A549 (cell line): ENCODE results near the gene ANKRD1. TPM values are rescaled to one million over a fixed set of nuclear protein-coding genes. Genes with fewer than 3 reads are reported as not detected.

Source experiments
- ATAC-seq, 2 experiments: fragments of 200-7000 bp in 1 of 2; fragments of >200 bp in 1 of 2; cut with Nextera tagmentation in 1 of 2; cut with Tn5 transposase in 1 of 2; 3 replicates each; pipeline versions ENCODE4 v1.8.0 to v1.9.1; 2018 to 2020; ENCODE audit warnings: mild to moderate bottlenecking in 1 of 2, moderate library complexity in 1 of 2
- CTCF ChIA-PET: fragments of 300-600 bp; sonication (Branson Sonifier 250); formaldehyde crosslinking; extraction: SDS; loops from one replicate; lab custom pipeline; 2021; ENCODE audit warnings: antibody characterized with exemption, inconsistent platforms; lab: Yijun Ruan, JAX
- POLR2A ChIA-PET: fragments of 350-600 bp; formaldehyde crosslinking; extraction: SDS; loops from one replicate; lab custom pipeline; 2021; ENCODE audit warnings: antibody characterized with exemption, inconsistent platforms; lab: Yijun Ruan, JAX
- DNase-seq, 2 experiments: peaks; one replicate each; pipeline versions ENCODE4 v3.0.0 to v3.0.0-alpha.2; 2011 to 2016; ENCODE audit warnings: low read depth in 1 of 2, low spot score in 1 of 2
- FAIRE-seq: peaks from 2 replicates; lab custom pipeline; 2011; peaks lifted over from hg19 to GRCh38; lab: Jason Lieb, UNC
- H3K27ac ChIP-seq, 2 experiments: fragments of >200 bp; sonication (Bioruptor Twin); formaldehyde crosslinking; 3 replicates each; pipeline ENCODE4 v1.5.1; 2016 to 2017
- H3K4me1 ChIP-seq: fragments of >200 bp; sonication (Bioruptor Twin); formaldehyde crosslinking; 3 replicates; pipeline ENCODE4 v1.6.1; 2016
- H3K4me2 ChIP-seq: fragments of >200 bp; sonication (Bioruptor Twin); formaldehyde crosslinking; 3 replicates; pipeline ENCODE4 v1.6.1; 2016
- H3K4me3 ChIP-seq: fragments of >200 bp; sonication (Bioruptor Twin); formaldehyde crosslinking; 3 replicates; pipeline ENCODE4 v1.5.1; 2016
- H3K9me3 ChIP-seq: fragments of >200 bp; sonication (Bioruptor Twin); formaldehyde crosslinking; 3 replicates; pipeline ENCODE4 v1.6.1; 2016
- BCL3 ChIP-seq: fragments of >200 bp; sonication (Bioruptor Twin); formaldehyde crosslinking; IDR thresholded peaks from 3 replicates; pipeline ENCODE4 v1.6.1; 2016
- BHLHE40 ChIP-seq: IDR thresholded peaks from 2 replicates; pipeline ENCODE4 v1.6.1; 2012; ENCODE audit warnings: low read depth, low read length, inconsistent platforms
- CHD2 ChIP-seq: fragments of 150-350 bp; IDR thresholded peaks from 2 replicates; pipeline ENCODE4 v1.6.1; 2014; ENCODE audit warnings: low read length; ENCODE audit not compliant: partially characterized antibody
- EHMT2 ChIP-seq: fragments of 200-600 bp; sonication (generic); IDR thresholded peaks from 2 replicates; pipeline ENCODE4 v1.6.1; 2016; ENCODE audit warnings: antibody characterized with exemption, low read depth, mild to moderate bottlenecking, moderate library complexity
- EP300 ChIP-seq, 2 experiments: fragments of >200 bp; sonication (Bioruptor Twin); formaldehyde crosslinking; IDR thresholded peaks; 2 replicates in 1 of 2; 3 replicates in 1 of 2; pipeline ENCODE4 v1.6.1; 2016 to 2017
- ESRRA ChIP-seq: fragments of 150-350 bp; IDR thresholded peaks from 2 replicates; pipeline ENCODE4 v1.6.1; 2014; ENCODE audit warnings: mild to moderate bottlenecking, low read length, borderline replicate concordance
- FOSB ChIP-seq: fragments of 250-450 bp; sonication (Bioruptor Pico); IDR thresholded peaks from 2 replicates; pipeline ENCODE4 v1.5.0; 2020; ENCODE audit warnings: mild to moderate bottlenecking, moderate library complexity
- GATA3 ChIP-seq: IDR thresholded peaks from 2 replicates; pipeline ENCODE4 v1.6.1; 2012; ENCODE audit warnings: borderline replicate concordance
- HOXA7 ChIP-seq: fragments of 250-450 bp; sonication (Bioruptor Pico); IDR thresholded peaks from 2 replicates; pipeline ENCODE4 v1.5.0; 2020; ENCODE audit warnings: mild to moderate bottlenecking, moderate library complexity
- HOXB5 ChIP-seq: fragments of 250-450 bp; sonication (Bioruptor Pico); IDR thresholded peaks from 2 replicates; pipeline ENCODE4 v1.5.0; 2020; ENCODE audit warnings: mild to moderate bottlenecking, moderate library complexity
- JUN ChIP-seq, 2 experiments: fragments of >200 bp; sonication (Bioruptor Twin); formaldehyde crosslinking; IDR thresholded peaks; 2 replicates in 1 of 2; 3 replicates in 1 of 2; pipeline ENCODE4 v1.6.1; 2016 to 2017
- KDM5A ChIP-seq: fragments of 200-600 bp; sonication (generic); IDR thresholded peaks from 2 replicates; pipeline ENCODE4 v1.6.1; 2016; ENCODE audit warnings: antibody characterized with exemption, mild to moderate bottlenecking
- MAFK ChIP-seq: fragments of 450-650 bp; IDR thresholded peaks from 2 replicates; pipeline ENCODE4 v1.6.1; 2014; ENCODE audit not compliant: partially characterized antibody
- MYC ChIP-seq: IDR thresholded peaks from 2 replicates; pipeline ENCODE4 v1.6.1; 2012; ENCODE audit warnings: mild to moderate bottlenecking, inconsistent platforms, low read length, improper control_type of control experiment, borderline replicate concordance
- PHF8 ChIP-seq: fragments of 200-600 bp; sonication (generic); IDR thresholded peaks from 2 replicates; pipeline ENCODE4 v1.6.1; 2016; ENCODE audit warnings: low read depth, mild to moderate bottlenecking, antibody characterized with exemption, moderate library complexity, borderline replicate concordance
- POLR2A ChIP-seq: IDR thresholded peaks from 2 replicates; pipeline ENCODE4 v1.6.1; 2012; ENCODE audit warnings: mild to moderate bottlenecking, low read length
- RCOR1 ChIP-seq: fragments of 150-350 bp; IDR thresholded peaks from 2 replicates; pipeline ENCODE4 v1.6.1; 2014; ENCODE audit warnings: antibody characterized with exemption, low read length, low read depth
- RFX5 ChIP-seq: fragments of 450-650 bp; IDR thresholded peaks from 2 replicates; pipeline ENCODE4 v1.7.1; 2014; ENCODE audit warnings: antibody characterized with exemption, mild to moderate bottlenecking, moderate library complexity
- TFCP2L1 ChIP-seq: fragments of 250-450 bp; sonication (Bioruptor Pico); IDR thresholded peaks from 2 replicates; pipeline ENCODE4 v1.5.0; 2021; ENCODE audit warnings: mild to moderate bottlenecking
- USF2 ChIP-seq: fragments of 450-650 bp; IDR thresholded peaks from 2 replicates; pipeline ENCODE4 v1.6.1; 2014; ENCODE audit warnings: antibody characterized with exemption
- ZC3H11A ChIP-seq: fragments of 450-650 bp; IDR thresholded peaks from 2 replicates; pipeline ENCODE4 v1.6.1; 2014; ENCODE audit warnings: antibody characterized with exemption, mild to moderate bottlenecking
- ZNF302 ChIP-seq: fragments of 250-450 bp; sonication (Bioruptor Pico); IDR thresholded peaks from 2 replicates; pipeline ENCODE4 v1.9.0; 2021; ENCODE audit warnings: inconsistent platforms, mild to moderate bottlenecking, moderate library complexity
- ZSCAN20 ChIP-seq: fragments of 250-450 bp; sonication (Bioruptor Pico); IDR thresholded peaks from 2 replicates; pipeline ENCODE4 v1.8.0; 2022; ENCODE audit warnings: mild to moderate bottlenecking, moderate library complexity
- WGBS: methylation state at CpG from one replicate; pipeline ENCODE4 v1.1.6; 2017; ENCODE audit errors: missing lambda C conversion rate; 5-methylcytosine and 5-hydroxymethylcytosine counted together
- polyA plus RNA-seq, 4 experiments: library from polyadenylated mRNA; depleted of rRNA in 3 of 4; stranded (reverse); fragments of >200 nt; fragmentation: RNase III in 1 of 4; extraction: RNeasy Plus Mini Kit Qiagen cat#74134 plus additional on column Dnase treatment in 1 of 4; gene quantifications; 2 replicates in 3 of 4; 3 replicates in 1 of 4; pipeline ENCODE4 v1.2.3, GENCODE V29; 2011 to 2017
- TF ChIP-seq, protein P1 (sequence below): IDR thresholded peaks from 2 replicates; pipeline ENCODE4 v1.6.1; 2012
- TF ChIP-seq, protein P2 (sequence below): IDR thresholded peaks from 2 replicates; pipeline ENCODE4 v1.6.1; 2012
- TF ChIP-seq, protein P3 (sequence below): fragments of 150-350 bp; IDR thresholded peaks from 2 replicates; pipeline ENCODE4 v1.6.1; 2014; ENCODE audit warnings: low read depth, mild to moderate bottlenecking, low read length

ANKRD1 gene
- polyA plus RNA-seq, 2 of the 4 experiments (the other 2 are of a cell fraction) = 10.7 to 17.1 TPM

DNA sequence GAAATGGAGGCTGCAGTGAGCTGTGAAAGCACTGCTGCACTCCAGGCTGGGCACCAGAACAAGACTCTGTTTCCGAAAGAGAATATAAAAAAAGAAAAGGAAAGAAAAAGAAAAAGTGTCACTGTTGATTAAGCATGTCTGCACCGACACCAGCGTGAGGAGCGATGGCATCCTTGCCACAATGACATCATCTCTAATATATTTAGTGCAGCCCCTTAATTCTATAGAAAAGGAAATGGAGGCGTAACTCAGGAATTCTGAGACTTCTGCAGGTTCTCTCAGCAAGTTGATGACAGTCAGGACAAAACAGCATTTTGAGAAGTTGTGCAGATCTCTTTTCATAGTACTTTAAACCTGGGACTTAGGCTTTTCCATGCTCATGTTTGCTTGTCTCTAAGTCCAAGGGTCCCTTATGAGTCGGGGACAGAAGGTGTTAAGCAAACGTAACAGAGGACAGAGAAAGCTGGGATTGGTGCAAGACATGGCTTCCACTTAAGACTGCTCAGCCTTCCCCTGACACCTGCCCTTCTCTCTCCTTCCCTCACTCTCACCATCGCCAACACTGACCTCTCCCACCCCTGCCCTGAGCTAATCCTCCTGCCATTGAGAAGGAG lies 16.9 kb upstream of the ANKRD1 start (continued):
- no peak for TF ChIP-seq TFCP2L1 (CRISPR knock-in tag)
- TF ChIP-seq HOXA7 = no peak
- no peak for TF ChIP-seq ZC3H11A
- TF ChIP-seq, protein P1, sequence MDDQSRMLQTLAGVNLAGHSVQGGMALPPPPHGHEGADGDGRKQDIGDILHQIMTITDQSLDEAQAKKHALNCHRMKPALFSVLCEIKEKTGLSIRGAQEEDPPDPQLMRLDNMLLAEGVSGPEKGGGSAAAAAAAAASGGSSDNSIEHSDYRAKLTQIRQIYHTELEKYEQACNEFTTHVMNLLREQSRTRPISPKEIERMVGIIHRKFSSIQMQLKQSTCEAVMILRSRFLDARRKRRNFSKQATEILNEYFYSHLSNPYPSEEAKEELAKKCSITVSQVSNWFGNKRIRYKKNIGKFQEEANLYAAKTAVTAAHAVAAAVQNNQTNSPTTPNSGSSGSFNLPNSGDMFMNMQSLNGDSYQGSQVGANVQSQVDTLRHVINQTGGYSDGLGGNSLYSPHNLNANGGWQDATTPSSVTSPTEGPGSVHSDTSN = no peak
- TF ChIP-seq USF2 = no peak
- TF ChIP-seq, protein P2, sequence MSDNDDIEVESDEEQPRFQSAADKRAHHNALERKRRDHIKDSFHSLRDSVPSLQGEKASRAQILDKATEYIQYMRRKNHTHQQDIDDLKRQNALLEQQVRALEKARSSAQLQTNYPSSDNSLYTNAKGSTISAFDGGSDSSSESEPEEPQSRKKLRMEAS = no peak

DNA sequence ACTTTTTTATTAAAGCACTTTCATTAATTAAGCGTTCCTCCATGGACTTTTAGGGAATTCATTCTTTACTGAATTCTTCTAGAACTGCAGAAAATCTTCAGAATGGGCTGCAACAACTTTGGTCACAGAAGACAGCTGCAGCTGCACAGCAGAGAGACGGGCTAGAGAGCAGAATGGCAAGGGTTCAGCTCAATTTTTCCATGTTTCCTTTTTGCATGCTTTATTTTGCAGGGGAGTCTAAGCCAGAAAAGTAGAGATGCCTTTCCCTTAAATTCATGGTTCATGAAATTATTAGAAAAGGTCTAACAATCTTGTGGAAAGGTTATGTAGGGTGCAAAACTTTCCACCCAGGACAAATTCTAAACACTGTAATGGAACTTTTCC lies 15.4 kb upstream of the ANKRD1 start:
- Histone ChIP-seq H3K27ac (no peak overlapping the region; a peak in 1 of 6 replicates), H3K4me2 (no peak overlapping the region), H3K9me3 (no peaks in the 10 kb centered on the region), H3K4me3 (no peak overlapping the region), H3K4me1 (peaks cover 19% of the 10 kb centered on the region)
- DNase-seq (no peak), FAIRE-seq (no peak), ATAC-seq (no peak)
- whole genome bisulfite sequencing = 78% methylated on average over 2 of the region's 2 CpGs
- ChIA-PET CTCF (interaction anchor here (0.8 kb wide), 1 partner anchor 24 kb away, joined by 3 read pairs; no protein-coding TSS in a partner anchor), POLR2A (no interaction called here)
- TF ChIP-seq ZNF302 (no peak), ESRRA (no peak), ZSCAN20 (no peak), RFX5 (no peak), JUN (IDR thresholded peaks at IDR 0.05) (no peak), MAFK (no peak), RCOR1 (no peak), POLR2A (no peak), EHMT2 (no peak), HOXB5 (no peak), PHF8 (no peak), GATA3 (no peak), USF2 (no peak)
- TF ChIP-seq, protein P2 = no peak
- TF ChIP-seq, protein P3, sequence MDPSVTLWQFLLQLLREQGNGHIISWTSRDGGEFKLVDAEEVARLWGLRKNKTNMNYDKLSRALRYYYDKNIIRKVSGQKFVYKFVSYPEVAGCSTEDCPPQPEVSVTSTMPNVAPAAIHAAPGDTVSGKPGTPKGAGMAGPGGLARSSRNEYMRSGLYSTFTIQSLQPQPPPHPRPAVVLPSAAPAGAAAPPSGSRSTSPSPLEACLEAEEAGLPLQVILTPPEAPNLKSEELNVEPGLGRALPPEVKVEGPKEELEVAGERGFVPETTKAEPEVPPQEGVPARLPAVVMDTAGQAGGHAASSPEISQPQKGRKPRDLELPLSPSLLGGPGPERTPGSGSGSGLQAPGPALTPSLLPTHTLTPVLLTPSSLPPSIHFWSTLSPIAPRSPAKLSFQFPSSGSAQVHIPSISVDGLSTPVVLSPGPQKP = no peak

DNA sequence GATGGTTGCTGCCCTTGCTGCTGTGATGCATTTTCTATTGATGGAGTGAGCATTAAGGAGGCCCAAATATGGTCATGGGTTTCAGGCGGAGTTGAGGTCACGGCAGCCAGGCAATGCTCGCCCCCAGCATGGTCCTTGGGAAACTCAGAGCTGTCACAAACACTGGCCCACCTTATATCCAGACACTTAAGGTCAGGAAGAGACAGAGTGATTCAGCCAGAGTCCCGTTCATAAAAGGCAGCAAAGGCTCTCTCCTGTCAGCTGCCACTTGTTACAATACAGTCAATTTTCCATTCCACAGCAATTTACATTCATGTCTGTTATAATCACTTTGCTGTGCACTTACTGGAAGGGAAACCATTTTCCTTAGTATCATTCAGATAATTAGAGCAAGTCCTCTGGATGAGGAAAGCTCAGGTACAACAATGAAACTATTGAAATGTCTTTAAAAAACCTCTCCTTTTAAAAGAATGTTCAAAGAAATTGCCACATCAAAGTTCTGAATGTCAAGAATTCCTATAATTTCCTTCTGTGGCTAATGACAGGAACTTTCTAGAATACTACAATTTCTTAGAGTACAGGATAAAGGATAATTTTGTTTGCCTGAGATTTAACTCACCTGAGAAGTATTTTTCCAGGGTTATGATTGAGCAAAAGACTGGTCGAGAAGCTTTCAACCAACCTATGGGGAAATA lies 14.8 kb upstream of the ANKRD1 start:
- Histone ChIP-seq H3K27ac (peak overlapping the region; percentile 29 to 40; a peak in 3 of 6 replicates), H3K4me3 (no peak overlapping the region), H3K9me3 (no peaks in the 10 kb centered on the region), H3K4me1 (peaks cover 24% of the 10 kb centered on the region), H3K4me2 (no peak overlapping the region)
- DNase-seq (no peak), ATAC-seq (no peak), FAIRE-seq (no peak)
- ChIA-PET POLR2A (no interaction called here), CTCF (interaction anchor here (0.8 kb wide), 1 partner anchor 25 kb away, joined by 3 read pairs; no protein-coding TSS in a partner anchor)
- 71% methylated on average over 5 of the region's 5 CpGs for WGBS
- TF ChIP-seq KDM5A (no peak), JUN (IDR thresholded peaks at IDR 0.05) (no peak), ESRRA (no peak), EP300 (IDR thresholded peaks at IDR 0.05) (no peak), TFCP2L1 (CRISPR knock-in tag) (no peak), GATA3 (no peak), BCL3 (no peak), FOSB (no peak), BHLHE40 (no peak), RCOR1 (no peak), ZC3H11A (no peak), MYC (no peak), CHD2 (no peak)
- TF ChIP-seq, protein P3 = no peak
